Breast epithelium (tissue), 3 donors: ENCODE data around the gene CRNKL1.

ENCODE experiments used
- CTCF ChIP-seq, 3 donors: fragments of 450-650 bp; IDR thresholded peaks; one replicate each; pipeline ENCODE4 v1.5.1; 2016 to 2017; ENCODE audit warnings: antibody characterized with exemption in 3 of 3, mild to moderate bottlenecking in 3 of 3, moderate library complexity in 3 of 3
- POLR2AphosphoS5 ChIP-seq, 3 donors: sonication (generic); formaldehyde crosslinking; IDR thresholded peaks; one replicate each; pipeline ENCODE4 v1.6.1; 2017; ENCODE audit warnings: antibody characterized with exemption in 3 of 3

GRCh38 chr20:20020908-20021307 is 31.4 kb downstream of the CRNKL1 start:
- no peak for TF ChIP-seq POLR2AphosphoS5 (IDR thresholded peaks at IDR 0.05)
- TF ChIP-seq CTCF (IDR thresholded peaks at IDR 0.05), result no peak
